ENCODE data around the gene PROZ.
A peak's percentile ranks its signal among the peaks of the same experiment; 100 is the strongest.

The PROZ gene

DNA sequence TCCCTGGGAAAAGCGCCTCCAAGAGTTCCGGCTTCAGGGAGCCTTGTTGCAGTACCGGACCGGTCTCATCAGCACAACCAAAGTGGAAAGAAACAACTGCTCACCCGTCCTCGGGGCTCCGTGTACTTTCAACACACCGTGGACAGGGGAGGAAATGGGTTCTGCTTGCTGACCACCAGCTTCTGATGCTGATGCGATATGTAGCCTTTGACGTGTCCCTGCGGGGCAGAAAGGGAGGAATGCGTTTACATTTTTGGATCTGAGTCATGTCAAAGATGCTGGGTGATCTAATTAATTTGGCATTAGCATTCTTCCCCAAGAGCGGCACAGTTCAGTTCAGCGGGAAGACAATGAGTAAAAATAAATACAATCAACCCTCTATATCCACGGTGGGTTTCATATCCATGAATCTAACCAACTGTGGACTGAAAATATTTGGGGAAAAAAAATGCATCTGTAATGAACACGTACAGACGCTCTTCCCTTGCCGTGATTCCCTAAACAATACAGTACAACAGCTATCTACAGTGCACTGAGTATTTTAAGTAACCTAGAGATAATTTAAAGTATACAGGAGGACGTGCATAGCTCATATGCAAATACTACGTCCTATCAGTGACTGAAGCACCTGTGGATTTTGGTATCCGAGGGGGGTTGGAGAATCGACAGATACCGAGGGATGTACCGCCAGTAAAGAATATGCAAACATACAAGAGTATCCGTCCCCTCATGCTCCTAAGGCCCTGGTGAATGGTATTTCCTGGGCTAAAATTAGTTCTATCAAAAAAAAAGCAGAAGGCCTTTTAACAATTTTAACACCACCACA lies 19.8 kb downstream of the PROZ start:
- DNase-seq (ENCODE audit: low read depth in 2 of 2), result no peak

DNA sequence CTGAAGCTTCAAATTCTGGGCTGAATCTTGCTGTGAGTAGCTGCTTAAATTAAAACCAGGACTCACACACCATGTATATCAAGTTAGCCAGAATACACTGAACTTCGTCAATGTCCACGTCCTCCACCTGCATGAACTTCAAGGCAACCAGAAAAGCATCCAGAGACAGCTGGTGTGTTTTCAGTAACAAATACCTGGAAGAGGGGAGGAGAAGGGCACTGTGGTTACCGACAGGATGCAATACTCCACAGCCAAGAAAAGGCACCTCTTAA lies 20.4 kb downstream of the PROZ start:
- DNase-seq (ENCODE audit: low read depth in 2 of 2), result no peak

DNA sequence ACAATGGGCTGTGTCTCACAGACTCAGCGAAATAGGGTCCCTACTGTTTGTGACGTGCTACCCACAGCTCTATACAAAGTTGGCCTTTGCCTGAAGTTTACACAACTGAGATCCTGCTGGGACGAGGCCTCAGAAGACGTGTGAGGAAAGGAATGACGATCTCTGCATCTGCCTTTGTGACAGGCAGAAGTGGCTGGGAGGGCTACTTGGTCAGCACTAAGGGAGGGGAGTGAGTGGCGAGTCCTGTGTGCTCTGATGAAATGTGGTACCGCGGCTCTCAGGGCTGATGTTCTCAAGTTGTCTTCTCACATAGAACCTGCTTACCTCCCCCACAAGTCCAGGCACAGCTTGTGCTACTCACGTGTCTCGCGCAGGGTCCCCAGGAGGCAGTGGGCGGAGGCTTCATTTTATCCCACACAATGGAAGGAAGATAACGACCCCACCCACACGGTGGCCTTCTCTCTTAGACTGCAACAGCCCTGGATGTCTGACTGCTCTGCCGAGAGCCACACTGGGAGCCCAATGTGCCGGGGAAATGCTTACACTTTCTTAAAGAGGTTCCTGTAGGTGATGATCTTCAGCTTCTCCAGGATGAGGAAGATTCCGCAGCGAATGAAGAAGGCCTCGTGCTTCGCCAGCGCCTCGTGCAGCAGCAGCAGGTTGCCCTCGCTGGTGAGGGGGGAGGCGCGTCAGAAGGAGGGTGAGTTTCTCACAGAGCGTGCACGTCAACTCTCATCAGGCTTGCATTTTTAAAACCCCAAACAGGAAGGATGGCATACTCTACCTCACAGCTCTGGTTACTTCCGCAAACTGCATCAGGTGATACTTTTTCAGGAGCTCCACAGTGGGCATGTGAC lies 21.2 kb downstream of the PROZ start:
- no peak for DNase-seq (ENCODE audit: low read depth in 2 of 2)

DNA sequence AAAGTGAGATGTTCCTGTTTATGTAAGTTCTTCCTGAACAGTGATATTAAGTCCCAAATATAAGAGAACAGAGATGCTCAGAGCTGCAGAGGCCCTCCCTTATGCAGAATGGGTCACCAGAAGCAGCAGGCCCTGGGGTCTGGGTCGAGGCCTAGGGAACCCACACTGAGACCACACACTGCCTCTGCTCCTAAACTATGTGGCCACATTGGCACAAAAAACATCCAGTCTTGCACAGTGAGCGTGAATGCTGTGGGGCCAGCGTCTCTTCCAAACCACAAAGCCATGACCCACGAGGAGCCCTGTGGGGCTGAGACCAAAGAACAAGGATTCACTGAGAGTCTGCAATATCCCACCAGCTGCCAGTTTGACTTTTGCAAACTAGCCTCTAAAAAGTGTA lies 23.6 kb downstream of the PROZ start:
- no peak for DNase-seq (ENCODE audit: low read depth in 2 of 2)

DNA sequence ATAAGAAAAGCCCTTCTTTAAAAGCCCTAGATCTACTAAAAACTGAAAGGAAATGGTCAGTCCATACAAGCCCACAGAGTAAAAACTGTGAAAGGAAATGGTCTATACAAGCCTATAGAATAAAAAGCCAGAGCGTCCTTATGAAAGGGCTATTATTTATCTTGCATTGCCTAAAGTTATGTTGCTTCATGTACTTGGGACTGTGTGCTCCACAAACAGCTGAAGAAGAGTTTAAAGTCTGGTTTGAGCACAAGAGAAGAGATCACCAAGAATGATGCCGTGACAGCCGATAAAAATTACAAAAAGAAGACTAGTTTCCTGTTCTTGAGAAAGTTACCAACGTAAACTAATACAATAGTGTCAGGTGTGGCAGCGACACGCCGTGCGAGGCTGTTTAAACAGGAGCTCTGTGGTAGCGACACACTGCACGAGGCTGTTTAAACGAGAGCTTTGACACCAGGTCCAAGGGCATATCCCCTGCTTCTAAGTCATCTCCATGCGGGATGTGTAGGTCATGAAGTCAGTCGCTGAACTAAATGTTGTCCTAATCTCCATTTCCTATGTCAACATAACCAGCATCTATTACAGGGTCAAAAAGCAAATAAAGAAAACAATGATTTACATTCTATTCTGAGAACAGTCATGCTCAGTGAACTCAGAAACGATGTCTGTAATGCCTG lies 25.1 kb downstream of the PROZ start:
- no peak for DNase-seq (ENCODE audit: low read depth in 2 of 2)

DNA sequence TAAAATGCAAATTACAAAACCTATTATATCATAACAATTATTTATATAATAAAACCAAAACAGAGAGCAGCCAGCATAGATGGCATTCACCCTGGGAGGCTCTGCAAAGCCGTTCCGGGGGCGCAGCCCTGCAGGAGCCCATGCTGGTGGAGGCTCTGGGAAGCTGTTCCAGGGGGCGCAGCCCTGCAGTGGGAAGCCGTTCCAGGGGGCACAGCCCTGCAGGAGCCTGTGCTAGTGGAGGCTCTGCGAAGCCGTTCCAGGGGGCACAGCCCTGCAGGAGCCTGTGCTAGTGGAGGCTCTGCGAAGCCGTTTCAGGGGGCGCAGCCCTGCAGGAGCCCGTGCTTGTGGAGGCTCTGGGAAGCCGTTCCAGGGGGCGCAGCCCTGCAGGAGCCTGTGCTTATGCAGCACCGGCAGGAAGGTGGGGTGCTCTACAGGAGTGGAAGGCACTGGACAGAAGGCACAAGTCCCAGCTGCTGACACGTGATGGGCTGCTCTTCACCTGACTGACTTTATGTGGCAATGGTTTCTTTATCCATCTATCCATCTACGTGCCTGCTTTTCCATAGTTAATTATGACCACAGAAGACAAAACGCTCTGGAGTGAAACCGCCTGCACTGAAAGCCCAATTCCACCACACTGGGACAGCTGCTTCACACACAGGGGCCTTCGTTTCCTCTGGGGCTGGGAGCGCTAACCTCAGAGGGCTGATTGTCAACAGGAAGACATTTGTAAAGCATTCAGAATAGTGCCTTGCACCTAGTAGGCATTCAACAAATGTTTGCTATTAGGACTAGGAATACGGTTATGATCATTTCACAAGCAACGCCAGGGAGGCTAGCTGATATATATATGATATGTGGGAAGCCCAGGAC lies 26.4 kb downstream of the PROZ start:
- DNase-seq (ENCODE audit: low read depth in 2 of 2), result no peak

DNA sequence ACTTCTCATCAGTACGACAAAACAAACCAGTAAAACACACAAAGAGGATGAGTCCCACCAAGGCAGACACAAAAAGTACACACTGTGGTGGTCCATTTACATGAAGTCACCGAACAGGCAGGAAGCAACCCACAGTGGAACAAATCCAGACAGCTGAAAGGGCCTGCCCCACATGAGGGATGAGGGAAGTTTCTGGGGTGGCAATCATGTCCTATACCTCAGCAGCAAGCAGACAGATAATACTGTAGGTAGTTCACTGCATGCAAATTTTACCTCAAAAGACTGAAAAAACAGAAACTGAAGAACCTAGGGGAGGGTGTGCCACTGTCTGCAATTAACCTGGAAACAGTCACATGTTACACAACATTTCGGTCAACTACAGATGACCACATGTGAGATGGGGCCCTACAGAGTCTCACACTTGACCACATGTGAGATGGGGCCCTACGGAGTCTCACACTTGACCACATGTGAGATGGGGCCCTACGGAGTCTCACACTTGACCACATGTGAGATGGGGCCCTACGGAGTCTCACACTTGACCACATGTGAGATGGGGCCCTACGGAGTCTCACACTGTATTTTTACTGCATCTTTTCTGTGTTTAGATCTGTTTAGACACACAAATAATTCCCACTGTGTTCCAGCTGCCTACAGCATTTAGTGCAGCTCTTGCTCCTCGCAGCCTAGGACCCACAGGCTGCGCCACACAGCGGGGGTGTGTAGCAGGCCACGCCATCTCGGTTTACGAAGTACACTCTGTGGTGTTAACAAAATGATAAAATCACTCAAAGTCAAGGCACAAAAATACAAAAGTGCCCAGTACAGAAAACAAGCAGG lies 27.8 kb downstream of the PROZ start:
- DNase-seq (ENCODE audit: low read depth in 2 of 2), result no peak

DNA sequence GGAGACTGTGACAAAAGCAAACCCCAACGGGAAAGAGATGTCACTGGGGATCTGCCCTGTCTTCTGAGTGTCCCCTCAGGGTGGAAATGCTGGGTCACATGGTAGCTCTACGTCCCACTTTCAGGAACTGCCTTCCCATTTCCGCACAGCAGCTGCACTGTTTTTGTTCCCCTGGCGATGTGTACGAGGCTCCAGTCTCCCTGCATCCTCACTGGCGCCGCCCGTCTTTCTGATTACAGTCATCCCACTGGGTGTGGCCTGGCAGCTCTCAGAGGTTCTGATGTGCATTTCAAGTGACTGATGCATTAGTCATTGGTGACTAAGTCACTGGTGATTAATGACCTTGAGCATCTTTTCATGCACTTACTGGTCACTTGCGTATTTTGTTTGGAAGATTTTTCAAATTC lies 28.8 kb downstream of the PROZ start:
- DNase-seq (ENCODE audit: low read depth in 2 of 2), result peak in 1 of 2 donors; percentile 41

DNA sequence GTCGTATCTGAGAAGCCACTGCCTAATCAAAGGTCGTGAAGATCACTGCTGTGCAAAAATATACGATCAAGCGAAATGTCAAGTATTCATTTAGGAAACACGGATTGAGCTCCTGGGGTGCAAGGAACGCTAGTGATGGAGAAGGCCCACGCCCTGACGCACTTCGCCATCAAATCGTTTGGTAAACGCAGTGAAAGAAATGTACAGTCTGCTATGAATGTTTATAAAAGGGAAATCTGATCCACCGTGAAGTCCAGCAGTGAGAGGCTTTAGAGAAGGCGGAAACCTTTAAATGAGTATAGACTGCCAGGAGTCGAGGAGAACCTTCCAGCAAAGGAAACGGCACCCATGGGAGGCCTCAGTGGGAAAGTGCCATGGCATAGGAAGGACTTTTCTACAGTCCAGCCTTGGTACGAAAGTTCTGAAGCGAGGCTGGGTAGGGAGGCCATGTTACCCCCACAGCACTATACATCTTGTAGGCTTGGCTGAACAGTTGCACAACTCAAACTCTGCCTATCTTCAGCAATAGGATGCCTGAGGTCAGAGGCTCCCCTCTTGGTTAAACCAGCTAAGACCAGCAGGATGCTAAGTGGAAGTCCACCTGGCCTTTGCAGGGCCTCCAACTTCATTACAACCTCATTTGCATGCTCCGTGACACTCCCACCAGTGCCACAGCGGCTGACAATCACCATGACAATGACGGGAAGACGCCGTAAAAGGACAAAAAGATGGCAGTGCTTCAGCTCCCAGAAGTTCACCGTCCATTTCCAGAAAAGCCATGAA lies 29.6 kb downstream of the PROZ start:
- DNase-seq (ENCODE audit: low read depth in 2 of 2), result no peak

DNA sequence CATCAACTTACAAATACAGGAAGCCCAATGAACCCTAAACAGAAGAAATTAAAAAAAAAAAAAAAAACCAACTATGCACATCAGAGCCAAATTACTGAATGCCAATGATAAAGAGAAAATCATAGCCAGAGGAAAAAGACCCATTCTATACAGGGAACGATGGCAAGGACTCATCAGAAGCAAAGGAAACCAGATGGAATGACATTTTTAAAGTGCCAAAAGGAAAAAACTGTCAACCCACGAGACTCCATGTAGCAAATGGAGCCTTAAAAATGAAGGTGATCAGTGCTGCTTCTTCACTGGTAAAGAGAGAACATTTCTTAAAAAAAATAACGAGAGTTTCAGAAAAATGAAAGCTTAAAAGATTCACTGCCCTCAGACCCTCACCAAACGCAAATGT lies 31.7 kb downstream of the PROZ start:
- DNase-seq (ENCODE audit: low read depth in 2 of 2), result no peak

DNA sequence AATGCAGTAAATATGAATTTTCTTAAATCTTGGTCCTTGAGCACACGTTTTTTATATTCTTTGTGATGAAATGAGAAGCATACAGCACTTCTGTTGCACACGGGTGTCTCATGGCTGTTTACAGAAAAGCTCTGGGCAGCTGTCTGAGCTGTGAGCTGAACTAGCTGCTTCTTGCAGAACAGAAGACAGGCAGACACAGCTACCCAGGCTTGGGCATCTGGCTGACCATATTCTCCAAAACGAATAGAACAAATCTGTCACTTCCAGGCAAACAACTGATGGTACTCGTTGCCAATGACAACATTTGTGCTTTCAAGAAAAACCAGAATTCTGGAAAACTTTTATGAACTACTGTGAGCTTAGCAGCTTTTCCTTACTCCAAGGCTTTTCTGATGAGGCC lies 33.8 kb downstream of the PROZ start:
- DNase-seq (ENCODE audit: low read depth in 2 of 2), result no peak

DNA sequence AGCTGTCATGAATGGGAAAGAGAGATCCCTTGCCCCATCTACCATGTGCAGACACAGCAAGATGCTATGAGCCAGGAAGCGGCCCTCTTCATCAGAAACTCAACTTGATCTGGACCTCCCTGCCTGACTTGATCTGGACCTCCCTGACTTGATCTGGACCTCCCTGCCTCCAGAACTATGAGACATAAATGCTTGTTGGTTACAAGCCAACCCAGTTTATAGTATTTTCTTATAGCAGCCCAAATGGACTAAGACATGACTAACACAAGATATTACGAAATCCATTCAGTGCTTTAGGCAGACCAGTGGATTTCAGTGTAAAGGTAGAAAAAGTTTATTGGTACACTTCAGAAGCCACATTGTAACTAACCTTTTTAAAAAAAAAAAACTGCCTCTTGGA lies 34.5 kb downstream of the PROZ start:
- no peak for DNase-seq (ENCODE audit: low read depth in 2 of 2)

DNA sequence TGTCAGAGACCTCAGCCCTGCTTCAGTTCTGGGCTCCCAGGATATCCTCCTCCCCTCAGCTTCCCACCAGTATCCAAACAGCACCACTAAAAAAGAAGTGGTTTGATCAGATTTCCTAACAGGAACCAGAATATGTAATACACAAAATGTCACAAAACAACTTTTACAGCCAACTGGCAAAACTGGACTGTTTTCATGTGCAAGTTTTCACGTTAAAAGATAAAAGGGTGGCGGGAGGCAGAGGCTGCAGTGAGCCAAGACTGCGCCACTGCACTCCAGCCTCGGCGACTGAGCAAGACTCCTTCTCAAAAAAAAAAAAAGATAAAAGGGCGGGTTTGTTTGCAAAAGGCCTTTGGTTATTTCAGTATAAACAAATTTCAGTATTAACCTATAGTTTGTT lies 36.9 kb downstream of the PROZ start:
- no peak for DNase-seq (ENCODE audit: low read depth in 2 of 2)

DNA sequence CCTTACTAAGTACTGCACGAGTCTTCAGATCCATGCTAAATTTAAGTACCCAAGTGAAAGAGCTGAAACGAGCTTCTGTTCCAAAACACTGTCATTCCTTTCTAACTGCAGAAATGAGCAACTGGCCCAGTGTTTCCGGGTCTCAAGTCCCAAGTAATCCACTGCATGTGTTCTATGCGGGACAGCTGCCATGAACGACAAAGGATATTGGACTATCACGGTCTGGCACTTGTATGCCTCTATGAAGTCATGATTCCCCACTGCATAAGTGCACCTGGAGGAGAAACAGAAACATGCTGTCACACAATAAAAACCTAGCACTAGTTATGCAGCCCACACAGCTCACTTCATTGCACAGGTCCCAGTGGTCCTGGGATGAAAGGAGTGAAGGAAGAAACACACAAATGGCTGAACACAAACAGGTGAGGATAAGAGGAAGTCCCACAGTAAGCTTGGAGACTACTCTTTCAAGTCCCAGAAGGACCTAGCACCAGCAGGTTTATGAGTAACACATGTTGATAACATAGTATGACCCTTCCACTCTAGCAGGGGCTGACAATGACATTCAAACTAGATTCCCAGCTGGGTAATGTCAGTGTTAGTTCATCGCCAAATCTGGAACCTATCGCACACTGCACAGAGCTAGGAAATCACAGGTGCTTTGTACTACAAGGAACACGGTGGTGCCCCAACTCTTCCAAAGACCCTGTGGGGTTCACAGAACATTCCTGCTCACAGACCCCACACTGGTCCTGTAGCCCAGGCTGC lies 38.7 kb downstream of the PROZ start:
- DNase-seq (ENCODE audit: low read depth in 2 of 2), result no peak

DNA sequence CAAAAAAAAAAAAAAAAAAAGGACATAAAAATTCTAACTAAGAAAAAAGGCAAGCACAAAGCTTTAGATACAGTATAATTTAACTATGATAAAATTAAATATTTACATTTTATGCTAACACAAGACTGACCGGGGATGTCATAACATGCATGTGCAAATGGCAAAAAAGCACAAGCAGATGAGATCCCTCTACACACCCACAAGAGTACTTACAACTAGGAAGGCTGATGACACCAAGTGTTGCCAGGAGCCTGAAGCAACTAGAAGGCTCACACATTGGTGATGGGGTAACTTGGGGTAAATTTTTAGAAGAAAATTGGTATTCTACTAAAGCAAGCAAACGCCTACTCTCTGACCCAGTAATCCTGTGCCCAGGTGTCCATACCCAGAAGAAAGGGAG lies 43.4 kb downstream of the PROZ start:
- DNase-seq (ENCODE audit: low read depth in 2 of 2), result no peak

DNA sequence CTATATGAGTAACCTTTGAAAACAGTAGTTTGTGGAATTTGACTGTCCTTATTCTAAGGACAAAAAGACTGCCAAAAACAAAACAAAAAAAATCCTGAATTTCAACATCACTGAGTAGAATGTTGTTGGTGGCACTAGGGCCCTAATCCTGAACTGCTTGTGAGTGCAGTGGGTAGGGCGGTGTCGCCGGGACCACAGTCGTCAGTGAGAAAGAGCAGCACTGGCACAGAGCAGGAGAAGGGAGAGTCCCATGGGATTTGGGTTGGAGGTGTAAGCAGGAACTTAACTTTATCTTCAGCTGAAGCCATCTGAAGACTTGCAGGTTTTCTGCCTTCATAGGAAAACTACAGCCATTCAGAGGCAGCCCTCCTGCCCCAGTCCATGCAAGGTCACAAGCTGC lies 44.5 kb downstream of the PROZ start:
- no peak for DNase-seq (ENCODE audit: low read depth in 2 of 2)

DNA sequence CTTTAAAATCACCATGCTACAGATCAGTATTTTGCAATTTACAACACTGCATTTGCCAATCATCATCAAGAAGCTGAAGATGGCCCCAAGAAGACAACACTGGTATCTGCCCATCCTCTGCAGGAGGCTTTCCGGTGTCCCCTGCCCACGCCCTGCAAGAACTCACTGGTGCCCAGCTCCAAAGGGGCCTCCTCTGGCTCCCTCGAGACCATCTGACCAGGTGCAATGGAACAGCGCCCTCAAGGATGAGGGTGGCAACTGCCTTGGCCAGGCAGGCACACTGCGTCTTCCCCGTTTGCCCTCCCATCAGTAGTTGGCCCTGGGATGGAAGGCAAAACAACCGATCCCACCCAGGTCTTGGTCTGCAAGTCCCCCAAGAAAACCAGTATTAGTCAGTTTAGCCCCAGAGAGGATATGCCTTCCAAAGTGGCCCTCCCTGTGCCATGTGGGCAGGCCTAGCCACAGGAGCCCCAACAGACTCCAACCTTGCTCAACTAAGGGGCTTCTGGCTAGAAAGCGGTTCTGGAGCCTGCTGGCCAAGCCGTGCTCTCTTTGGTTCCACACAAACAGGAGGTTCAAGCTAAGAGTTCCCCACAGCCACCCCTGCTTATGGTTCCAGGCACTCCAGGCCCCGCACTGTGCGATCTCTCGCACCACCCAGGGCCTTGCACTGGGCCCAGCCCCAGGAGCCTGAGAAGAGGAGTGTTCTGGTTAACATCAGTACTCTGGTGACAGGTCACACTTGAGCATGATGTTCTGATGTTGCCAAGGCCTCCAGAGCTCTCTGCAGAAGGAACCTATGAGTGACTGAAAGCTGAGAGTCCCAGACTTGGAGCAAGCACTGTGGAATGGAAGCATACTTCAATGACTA lies 45.3 kb downstream of the PROZ start:
- no peak for DNase-seq (ENCODE audit: low read depth in 2 of 2)

DNA sequence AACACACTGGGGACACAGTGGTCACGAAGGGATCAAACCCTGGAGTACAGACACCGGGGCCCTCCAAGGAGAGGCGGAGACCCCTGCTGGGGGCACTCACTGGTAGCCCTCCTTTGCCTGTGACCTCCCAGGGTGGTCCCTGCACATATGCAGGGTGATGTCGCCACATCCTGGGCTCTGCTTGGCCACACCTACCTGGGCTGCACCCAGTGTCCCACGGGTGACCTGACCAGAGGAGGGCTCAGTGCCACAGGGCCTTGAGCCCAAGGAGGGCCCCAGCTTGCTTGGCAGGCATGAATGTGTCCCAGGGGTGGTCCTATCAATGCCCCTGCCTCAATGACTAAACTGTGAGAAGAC lies 45.9 kb downstream of the PROZ start:
- DNase-seq (ENCODE audit: low read depth in 2 of 2), result no peak
